H1 (cell line): ENCODE data around the gene MRPS6.

Source experiments
- CBX8 ChIP-seq: fragments of 300-800, 300-1000 bp; sonication (generic); IDR thresholded peaks from 2 replicates; pipeline ENCODE4 v1.7.1; 2016; ENCODE audit warnings: low read depth, low read length, borderline replicate concordance
- EP300 ChIP-seq, 2 experiments: IDR thresholded peaks; 1 replicate in 1 of 2; 2 replicates in 1 of 2; pipeline ENCODE4 v1.6.1; 2011 to 2012; ENCODE audit warnings: low read depth in 2 of 2, low read length in 2 of 2, mild to moderate bottlenecking in 2 of 2, borderline replicate concordance in 1 of 2, inconsistent platforms in 1 of 2, moderate library complexity in 1 of 2
- POLR2A ChIP-seq, 2 experiments: IDR thresholded peaks; 1 replicate in 1 of 2; 2 replicates in 1 of 2; pipeline ENCODE4 v1.6.1; 2011; ENCODE audit warnings: low read depth in 2 of 2, low read length in 2 of 2, mild to moderate bottlenecking in 2 of 2; ENCODE audit errors: control extremely low read depth in 1 of 2
- POLR2AphosphoS5 ChIP-seq: IDR thresholded peaks from 2 replicates; pipeline ENCODE4 v1.6.1; 2011; ENCODE audit warnings: low read depth, low read length
- RFX5 ChIP-seq: IDR thresholded peaks from 2 replicates; pipeline ENCODE4 v1.6.1; 2011; ENCODE audit warnings: low read depth, low read length, improper control_type of control experiment, borderline replicate concordance
- YY1 ChIP-seq: IDR thresholded peaks from 2 replicates; pipeline ENCODE4 v1.6.1; 2011; ENCODE audit warnings: low read depth, mild to moderate bottlenecking, low read length
- TF ChIP-seq, protein P1 (sequence below), 3 experiments: IDR thresholded peaks; 1 replicate in 2 of 3; 2 replicates in 1 of 3; pipeline versions ENCODE4 v1.5.1 to v1.6.1; 2011; ENCODE audit warnings: low read length in 3 of 3, mild to moderate bottlenecking in 3 of 3, inconsistent platforms in 2 of 3, low read depth in 1 of 3, moderate library complexity in 1 of 3; ENCODE audit not compliant: insufficient read depth in 1 of 3; ENCODE audit errors: control extremely low read depth in 1 of 3
- TF ChIP-seq, protein P2 (sequence below): IDR thresholded peaks from 2 replicates; pipeline ENCODE4 v1.6.1; 2011; ENCODE audit warnings: low read length, improper control_type of control experiment
- TF ChIP-seq, protein P3 (sequence below): fragments of 300-600 bp; sonication (generic); IDR thresholded peaks from 2 replicates; pipeline ENCODE4 v1.7.1; 2012; ENCODE audit warnings: low read length, moderate library complexity, mild to moderate bottlenecking, inconsistent platforms; ENCODE audit not compliant: insufficient replicate concordance

DNA sequence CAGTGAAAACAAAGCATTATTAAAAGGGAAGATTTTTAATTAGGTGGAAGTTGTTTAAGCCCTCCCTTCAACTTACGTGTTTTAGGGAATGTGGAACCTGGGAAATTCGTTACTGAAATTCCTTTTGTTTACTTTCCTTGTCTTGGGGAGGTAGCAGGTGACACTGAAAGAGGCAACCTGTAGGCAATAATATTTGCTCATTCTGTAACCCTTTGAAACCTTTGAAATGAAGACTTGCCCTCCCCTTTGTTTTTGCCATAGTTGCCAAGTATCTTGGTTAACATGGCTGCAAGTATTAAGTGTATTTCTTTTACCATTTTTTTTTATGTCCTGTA, 1.7 kb downstream of the MRPS6 start:
- TF ChIP-seq CBX8 = no peak
- TF ChIP-seq, protein P1, sequence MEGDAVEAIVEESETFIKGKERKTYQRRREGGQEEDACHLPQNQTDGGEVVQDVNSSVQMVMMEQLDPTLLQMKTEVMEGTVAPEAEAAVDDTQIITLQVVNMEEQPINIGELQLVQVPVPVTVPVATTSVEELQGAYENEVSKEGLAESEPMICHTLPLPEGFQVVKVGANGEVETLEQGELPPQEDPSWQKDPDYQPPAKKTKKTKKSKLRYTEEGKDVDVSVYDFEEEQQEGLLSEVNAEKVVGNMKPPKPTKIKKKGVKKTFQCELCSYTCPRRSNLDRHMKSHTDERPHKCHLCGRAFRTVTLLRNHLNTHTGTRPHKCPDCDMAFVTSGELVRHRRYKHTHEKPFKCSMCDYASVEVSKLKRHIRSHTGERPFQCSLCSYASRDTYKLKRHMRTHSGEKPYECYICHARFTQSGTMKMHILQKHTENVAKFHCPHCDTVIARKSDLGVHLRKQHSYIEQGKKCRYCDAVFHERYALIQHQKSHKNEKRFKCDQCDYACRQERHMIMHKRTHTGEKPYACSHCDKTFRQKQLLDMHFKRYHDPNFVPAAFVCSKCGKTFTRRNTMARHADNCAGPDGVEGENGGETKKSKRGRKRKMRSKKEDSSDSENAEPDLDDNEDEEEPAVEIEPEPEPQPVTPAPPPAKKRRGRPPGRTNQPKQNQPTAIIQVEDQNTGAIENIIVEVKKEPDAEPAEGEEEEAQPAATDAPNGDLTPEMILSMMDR (IDR thresholded peaks at IDR 0.05; ENCODE audit: control extremely low read depth in 1 of 3, insufficient read depth in 1 of 3, low read depth in 1 of 3, low read length in 3 of 3) = no peak
- TF ChIP-seq, protein P2, sequence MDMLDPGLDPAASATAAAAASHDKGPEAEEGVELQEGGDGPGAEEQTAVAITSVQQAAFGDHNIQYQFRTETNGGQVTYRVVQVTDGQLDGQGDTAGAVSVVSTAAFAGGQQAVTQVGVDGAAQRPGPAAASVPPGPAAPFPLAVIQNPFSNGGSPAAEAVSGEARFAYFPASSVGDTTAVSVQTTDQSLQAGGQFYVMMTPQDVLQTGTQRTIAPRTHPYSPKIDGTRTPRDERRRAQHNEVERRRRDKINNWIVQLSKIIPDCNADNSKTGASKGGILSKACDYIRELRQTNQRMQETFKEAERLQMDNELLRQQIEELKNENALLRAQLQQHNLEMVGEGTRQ = no peak
- TF ChIP-seq EP300 (IDR thresholded peaks at IDR 0.05; ENCODE audit: borderline replicate concordance in 1 of 2, low read depth in 2 of 2, low read length in 2 of 2) = no peak
- no peak for TF ChIP-seq POLR2AphosphoS5
- TF ChIP-seq, protein P3, sequence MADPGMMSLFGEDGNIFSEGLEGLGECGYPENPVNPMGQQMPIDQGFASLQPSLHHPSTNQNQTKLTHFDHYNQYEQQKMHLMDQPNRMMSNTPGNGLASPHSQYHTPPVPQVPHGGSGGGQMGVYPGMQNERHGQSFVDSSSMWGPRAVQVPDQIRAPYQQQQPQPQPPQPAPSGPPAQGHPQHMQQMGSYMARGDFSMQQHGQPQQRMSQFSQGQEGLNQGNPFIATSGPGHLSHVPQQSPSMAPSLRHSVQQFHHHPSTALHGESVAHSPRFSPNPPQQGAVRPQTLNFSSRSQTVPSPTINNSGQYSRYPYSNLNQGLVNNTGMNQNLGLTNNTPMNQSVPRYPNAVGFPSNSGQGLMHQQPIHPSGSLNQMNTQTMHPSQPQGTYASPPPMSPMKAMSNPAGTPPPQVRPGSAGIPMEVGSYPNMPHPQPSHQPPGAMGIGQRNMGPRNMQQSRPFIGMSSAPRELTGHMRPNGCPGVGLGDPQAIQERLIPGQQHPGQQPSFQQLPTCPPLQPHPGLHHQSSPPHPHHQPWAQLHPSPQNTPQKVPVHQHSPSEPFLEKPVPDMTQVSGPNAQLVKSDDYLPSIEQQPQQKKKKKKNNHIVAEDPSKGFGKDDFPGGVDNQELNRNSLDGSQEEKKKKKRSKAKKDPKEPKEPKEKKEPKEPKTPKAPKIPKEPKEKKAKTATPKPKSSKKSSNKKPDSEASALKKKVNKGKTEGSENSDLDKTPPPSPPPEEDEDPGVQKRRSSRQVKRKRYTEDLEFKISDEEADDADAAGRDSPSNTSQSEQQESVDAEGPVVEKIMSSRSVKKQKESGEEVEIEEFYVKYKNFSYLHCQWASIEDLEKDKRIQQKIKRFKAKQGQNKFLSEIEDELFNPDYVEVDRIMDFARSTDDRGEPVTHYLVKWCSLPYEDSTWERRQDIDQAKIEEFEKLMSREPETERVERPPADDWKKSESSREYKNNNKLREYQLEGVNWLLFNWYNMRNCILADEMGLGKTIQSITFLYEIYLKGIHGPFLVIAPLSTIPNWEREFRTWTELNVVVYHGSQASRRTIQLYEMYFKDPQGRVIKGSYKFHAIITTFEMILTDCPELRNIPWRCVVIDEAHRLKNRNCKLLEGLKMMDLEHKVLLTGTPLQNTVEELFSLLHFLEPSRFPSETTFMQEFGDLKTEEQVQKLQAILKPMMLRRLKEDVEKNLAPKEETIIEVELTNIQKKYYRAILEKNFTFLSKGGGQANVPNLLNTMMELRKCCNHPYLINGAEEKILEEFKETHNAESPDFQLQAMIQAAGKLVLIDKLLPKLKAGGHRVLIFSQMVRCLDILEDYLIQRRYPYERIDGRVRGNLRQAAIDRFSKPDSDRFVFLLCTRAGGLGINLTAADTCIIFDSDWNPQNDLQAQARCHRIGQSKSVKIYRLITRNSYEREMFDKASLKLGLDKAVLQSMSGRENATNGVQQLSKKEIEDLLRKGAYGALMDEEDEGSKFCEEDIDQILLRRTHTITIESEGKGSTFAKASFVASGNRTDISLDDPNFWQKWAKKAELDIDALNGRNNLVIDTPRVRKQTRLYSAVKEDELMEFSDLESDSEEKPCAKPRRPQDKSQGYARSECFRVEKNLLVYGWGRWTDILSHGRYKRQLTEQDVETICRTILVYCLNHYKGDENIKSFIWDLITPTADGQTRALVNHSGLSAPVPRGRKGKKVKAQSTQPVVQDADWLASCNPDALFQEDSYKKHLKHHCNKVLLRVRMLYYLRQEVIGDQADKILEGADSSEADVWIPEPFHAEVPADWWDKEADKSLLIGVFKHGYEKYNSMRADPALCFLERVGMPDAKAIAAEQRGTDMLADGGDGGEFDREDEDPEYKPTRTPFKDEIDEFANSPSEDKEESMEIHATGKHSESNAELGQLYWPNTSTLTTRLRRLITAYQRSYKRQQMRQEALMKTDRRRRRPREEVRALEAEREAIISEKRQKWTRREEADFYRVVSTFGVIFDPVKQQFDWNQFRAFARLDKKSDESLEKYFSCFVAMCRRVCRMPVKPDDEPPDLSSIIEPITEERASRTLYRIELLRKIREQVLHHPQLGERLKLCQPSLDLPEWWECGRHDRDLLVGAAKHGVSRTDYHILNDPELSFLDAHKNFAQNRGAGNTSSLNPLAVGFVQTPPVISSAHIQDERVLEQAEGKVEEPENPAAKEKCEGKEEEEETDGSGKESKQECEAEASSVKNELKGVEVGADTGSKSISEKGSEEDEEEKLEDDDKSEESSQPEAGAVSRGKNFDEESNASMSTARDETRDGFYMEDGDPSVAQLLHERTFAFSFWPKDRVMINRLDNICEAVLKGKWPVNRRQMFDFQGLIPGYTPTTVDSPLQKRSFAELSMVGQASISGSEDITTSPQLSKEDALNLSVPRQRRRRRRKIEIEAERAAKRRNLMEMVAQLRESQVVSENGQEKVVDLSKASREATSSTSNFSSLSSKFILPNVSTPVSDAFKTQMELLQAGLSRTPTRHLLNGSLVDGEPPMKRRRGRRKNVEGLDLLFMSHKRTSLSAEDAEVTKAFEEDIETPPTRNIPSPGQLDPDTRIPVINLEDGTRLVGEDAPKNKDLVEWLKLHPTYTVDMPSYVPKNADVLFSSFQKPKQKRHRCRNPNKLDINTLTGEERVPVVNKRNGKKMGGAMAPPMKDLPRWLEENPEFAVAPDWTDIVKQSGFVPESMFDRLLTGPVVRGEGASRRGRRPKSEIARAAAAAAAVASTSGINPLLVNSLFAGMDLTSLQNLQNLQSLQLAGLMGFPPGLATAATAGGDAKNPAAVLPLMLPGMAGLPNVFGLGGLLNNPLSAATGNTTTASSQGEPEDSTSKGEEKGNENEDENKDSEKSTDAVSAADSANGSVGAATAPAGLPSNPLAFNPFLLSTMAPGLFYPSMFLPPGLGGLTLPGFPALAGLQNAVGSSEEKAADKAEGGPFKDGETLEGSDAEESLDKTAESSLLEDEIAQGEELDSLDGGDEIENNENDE = no peak
- no peak for TF ChIP-seq YY1
- TF ChIP-seq RFX5 = no peak
- no peak for TF ChIP-seq POLR2A (IDR thresholded peaks at IDR 0.05; ENCODE audit: control extremely low read depth in 1 of 2, low read depth in 2 of 2, low read length in 2 of 2)
